Measurements from ENCODE around the gene FREM2.

FREM2 gene

DNA sequence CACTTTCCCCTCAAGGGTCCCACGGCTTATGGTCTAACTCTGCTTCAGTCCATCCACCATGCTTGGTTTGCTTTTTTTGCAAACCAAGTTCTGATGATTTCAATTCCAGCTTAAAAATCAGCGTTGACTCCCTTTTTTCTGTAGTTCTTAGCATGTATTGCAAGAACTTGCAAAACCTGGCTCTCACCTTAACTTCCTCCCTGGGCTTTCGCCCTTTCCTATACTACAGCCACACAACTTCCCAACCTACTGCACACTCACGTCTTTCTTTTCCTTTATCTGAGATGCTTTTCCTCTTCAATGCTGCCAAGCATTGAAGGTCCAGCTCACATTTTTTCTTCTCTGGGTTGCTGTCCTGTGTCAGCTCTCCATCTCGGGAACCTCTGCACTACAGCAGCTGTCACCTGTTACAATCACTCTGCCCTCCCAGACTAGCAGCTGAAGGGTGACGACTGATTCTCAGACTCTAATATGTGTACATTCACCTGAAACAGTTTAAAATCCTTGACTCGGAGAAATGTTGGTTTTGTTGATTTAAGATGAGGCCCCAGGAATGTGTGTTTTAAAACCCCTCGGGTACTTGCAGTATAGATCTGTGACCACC, 143.7 kb downstream of the FREM2 start:
- FAIRE-seq: no peak

DNA sequence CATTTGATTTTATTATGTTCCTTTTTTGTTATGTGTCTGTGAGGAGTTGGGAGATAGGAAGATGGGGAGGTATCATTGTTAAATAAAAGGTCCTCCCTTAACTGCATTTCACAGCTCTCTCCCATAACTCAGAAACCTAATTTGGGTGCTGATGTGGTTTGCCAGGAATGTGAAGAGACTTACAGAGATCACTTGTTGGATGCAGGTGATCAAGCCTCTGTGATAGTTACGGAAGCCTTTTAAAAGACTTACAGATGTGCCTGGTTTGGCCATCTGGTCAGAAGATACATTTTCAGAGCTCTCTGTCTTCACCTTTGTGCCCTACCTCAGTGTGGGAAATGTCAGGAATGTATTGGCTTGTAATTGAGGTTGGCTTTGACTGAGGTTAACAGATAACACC, 157.7 kb downstream of the FREM2 start:
- no peak for FAIRE-seq

GRCh38 chr13:38848360-38848759, 161.5 kb downstream of the FREM2 start:
- no peak for FAIRE-seq

DNA sequence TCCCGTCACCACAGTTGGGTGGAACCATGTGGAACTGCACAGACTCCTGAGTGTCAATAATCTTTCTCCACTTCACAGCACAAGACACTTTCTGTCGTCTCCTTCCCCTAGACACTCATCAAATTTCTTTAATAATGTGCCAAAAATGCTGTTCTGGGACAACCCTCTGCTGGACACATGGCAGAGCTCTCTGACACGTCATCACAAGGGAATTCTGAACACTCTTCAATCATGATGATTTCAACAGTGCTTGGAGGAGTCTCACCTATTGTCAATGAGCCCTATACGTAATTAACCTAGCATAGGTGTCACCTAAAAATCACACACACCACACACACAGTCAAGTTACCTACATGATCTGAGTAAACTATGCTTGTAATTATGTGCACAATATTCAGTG, 162.4 kb downstream of the FREM2 start:
- no peak for FAIRE-seq

- no peak for FAIRE-seq
Measured at GRCh38 chr13:38850868-38851626, 164.2 kb downstream of the FREM2 start.

- no peak for FAIRE-seq
Measured at GRCh38 chr13:38854226-38854625, 167.3 kb downstream of the FREM2 start.

DNA sequence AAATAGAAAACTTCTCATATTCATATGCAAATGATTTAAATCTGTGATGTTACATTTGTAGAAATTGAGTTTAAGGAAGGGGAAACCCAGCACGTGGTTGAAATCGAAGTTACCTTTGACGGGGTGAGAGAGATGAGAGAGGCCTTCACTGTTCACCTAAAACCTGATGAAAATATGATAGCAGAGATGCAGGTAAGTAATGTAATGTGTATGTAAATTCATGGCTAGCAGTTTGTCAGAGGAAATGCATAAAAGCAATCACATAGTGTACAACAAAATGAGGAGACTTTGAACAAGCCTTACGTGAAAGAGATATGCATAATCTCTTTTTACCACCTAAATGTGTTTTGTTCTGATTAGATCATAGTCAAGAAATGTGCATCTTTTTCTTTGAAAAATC, 169.2 kb downstream of the FREM2 start:
- no peak for FAIRE-seq

DNA sequence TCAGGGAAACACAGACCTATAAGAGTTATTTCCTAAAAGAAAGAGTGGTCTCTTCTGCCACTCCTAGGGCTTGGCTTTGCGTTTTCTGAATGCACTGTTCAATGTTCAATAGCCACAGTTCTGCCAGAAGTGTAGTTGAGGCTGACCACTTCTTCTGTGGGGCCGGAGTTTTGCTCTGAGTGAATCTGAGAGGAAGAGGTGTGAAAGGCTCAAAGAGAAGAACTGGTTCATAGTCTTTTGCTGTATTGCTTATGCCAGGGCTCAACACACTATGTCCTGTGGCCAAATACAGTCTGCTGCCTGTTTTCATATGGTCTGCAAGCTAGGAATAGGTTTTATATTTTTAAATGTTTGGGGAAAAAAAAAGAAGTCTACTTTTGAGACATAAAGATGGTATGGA, 175.6 kb downstream of the FREM2 start:
- no peak for FAIRE-seq

DNA sequence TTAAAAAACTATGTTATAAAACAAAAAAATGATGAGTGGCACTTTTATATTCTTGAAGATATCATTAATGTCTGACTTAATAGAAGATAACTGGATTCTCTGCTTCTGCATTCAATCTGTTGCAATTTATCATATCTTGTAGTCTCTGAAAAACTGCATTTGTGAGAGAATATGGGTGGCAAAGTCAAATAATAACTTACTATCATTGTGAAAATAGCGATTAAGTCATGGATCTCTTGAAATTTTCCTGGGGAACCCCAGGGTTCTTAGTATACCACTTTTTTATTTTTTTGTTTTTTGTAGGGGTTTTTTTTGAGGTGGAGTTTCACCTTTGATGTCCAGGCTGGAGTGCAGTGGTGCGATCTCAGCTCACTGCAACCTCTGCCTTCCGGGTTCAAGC, 176.7 kb downstream of the FREM2 start:
- no peak for FAIRE-seq

DNA sequence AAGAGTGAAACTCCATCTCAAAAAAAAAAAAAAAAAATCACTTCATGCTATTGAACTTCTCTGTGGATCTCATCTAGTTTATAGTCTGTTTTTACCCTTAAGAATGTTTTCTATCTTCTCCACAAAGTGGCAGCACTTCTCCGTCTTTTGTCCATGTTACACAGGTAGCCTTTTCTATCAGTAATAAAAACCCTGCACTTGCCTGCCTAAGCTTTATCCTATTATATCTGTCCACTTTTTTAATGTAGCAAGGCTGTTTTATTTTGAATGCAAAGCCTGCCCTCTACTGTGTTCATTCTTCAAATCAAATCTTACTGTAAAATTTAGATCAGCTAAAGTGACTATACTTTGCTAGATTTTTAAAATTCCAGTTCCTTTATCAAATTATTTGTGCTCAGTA, 179.8 kb downstream of the FREM2 start:
- FAIRE-seq: no peak

DNA sequence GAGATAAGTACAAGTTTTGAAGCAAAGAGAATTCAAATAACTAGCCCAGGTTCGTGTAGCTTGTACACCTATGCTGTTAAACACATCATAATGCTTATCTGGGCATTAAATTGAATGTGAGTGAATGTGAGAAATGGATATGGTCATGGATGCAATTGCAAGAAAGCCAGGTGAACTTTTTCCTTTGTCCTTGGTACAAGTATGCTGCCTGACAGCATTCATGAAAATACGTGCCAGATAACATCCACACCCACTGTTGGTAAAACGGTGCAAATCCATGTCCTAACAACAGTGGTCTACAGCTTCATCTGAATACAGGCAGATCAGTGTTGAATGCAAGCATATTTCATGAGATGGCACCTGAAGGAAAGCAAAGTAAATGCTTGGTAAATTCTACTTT, 181.5 kb downstream of the FREM2 start:
- FAIRE-seq: no peak

DNA sequence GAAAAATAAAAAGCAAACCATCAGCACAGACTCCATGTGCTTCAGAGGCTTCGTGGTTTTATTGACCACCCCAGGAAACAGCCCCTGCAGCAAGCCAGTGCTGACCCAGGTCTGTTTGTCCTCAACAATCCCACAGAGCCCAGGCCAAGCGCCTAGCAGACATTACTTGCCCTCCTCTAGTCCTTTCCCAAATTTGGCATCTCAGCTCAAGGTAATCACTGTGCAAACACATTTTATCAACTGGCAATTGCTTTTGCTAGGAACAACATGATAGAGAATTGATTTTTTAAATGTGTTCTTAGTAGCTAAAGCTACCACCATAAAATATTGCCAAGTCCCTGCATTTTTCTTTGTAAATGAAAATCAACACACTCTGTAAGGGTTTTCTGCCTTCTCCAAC, 182.0 kb downstream of the FREM2 start:
- no peak for FAIRE-seq

- FAIRE-seq: no peak
Measured at GRCh38 chr13:38871275-38871674, 184.4 kb downstream of the FREM2 start.

DNA sequence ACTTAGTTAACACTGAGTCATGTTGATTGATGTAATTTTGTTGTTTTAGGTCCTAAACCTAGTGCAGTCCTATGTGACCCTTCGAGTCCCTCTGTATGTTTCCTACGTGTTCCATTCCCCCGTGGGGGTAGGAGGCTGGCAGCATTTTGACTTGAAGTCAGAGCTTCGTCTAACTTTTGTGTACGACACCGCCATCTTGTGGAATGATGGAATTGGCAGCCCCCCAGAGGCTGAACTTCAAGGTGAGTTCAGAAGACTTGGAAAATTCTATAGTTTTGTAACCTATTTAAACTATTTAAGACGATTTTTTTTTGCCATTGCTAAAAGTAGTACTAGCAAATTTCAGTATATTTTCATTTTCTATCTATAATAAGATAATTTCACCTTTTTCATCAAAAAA, 185.8 kb downstream of the FREM2 start:
- no peak for FAIRE-seq

DNA sequence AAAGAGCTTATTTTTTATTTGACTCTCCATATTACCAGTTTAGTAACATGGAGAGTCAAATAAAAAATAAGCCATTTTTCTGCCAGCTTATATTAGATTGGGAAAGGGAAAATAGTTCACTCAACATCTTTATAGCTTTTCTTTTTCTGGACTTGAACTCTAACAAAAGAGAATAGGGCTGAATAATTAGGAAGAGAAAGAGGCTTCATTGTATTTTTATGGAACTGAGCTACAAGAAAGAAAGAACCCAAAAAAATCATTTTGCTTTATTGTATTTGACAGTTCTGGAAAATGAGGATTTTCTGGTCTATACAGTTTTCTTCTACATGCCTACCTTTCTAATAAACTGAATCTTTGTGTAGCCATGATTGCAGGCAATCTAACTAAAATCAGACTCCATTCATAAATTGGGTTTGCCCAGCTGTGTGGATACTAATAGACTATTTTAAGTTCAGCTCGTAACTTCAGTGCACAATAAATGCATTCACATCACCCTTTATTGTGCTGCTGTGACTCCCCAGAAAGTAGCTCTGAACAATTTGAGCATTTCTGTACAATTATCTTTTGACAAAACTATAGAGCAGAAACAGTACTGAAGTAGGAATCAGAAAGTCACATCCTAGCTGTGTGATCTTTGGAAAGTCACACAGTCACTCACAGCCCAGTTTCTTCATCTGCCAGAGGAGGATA, 188.5 kb downstream of the FREM2 start:
- no peak for FAIRE-seq

DNA sequence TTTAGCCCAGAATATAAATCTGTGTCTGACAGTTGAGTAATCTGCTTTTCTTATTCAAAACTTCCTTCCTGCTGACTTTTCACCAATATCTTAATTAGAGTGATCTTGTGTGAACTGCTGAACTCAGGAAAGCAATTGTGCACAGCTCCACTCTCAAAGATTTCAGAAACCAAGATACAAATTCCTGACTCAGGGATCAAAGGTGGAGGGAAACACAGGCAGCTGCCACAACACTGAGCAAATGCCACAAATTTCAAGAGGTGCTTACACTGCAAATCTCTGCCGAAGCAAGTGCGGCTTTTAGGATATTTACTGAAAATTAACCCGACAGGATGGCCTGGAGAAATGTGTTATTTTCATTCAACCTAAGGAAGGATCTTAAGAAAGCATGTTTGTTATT, 192.4 kb downstream of the FREM2 start:
- FAIRE-seq: no peak

GRCh38 chr13:38879786-38880185, 192.9 kb downstream of the FREM2 start:
- FAIRE-seq: no peak

DNA sequence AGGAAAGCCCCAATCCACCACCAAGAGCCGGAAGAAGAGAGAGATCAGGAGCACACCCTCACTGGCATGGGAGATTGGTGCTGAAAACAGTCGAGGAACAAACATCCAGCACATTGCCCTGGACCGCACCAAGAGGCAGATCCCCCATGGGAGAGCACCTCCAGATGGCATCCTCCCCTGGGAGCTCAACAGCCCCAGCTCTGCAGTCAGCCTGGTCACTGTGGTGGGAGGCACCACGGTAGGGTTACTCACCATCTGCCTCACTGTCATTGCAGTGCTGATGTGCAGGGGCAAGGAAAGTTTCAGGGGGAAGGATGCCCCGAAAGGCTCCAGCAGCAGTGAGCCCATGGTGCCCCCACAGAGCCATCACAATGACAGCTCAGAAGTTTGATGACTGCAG, 193.5 kb downstream of the FREM2 start:
- FAIRE-seq: no peak

- FAIRE-seq: no peak
Measured at GRCh38 chr13:38883783-38884182, 196.9 kb downstream of the FREM2 start.

DNA sequence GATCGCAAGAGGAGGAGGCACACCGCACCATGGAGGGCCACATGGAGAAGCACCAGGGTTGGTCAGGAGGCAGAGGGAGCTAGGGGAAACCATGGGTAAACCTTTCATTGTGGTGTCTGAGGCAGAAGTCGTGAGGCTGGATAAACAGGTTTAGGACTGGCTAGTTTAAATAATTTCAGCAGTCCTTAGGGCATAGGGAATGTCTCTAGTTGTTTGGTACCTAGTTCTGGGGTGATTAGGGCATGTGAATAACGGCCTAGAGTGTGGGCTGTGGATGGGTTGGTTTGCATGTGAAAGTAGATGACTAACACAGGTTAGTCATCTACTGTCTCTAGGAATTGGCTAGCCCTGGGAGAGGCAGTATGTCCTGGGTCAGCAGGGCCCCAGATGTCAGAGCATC, 201.4 kb downstream of the FREM2 start:
- FAIRE-seq: no peak

- no peak for FAIRE-seq
Measured at GRCh38 chr13:38895075-38895474, 208.2 kb downstream of the FREM2 start.

DNA sequence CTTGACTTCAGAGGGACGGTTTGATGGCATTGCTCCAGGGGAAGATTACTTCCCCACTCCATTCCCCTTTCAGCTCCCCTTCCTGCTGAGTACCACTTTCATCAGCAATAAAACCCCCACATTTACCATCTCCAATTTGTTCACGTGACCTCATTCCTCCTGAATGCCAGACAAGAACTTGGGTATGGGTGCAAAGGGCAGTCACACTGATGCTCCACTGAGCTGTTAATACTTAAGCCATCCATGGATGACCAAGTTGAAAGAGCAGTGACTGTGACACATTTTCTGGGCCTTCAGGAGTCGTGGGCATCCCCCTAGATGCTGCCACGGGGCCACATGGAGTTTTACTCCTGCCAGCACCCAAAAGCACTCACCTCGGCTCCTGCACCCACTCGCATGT, 210.6 kb downstream of the FREM2 start:
- no peak for FAIRE-seq

DNA sequence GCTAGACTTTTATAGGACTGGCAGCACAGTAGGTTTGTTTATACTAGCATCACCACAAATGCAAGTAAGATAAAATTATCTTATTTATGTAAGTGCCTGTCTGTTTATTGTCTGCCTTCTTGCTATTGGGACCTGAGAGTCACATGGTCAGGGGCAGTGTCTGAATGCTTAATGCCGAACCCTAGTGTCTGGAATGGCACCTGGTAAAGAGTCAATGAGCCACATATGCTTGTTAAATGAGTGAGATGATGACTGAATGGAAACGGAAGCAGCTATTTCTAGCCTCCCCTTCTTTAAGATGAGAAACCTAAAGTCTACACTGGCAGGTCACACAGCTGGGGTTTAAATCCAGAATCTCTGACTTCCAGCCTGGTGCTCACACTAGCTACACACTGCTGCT, 211.6 kb downstream of the FREM2 start:
- FAIRE-seq: no peak

GRCh38 chr13:38899571-38899970, 212.7 kb downstream of the FREM2 start:
- no peak for FAIRE-seq
